GM10248 (cell line): ENCODE data around the gene PODNL1.
A peak's percentile ranks its signal among the peaks of the same experiment; 100 is the strongest.

ENCODE experiments used
- CTCF ChIA-PET: fragments of 300-600 bp; sonication (Branson Sonifier 250); formaldehyde crosslinking; extraction: SDS; loops from one replicate; lab custom pipeline; 2021; ENCODE audit warnings: antibody characterized with exemption; lab: Yijun Ruan, JAX
- POLR2A ChIA-PET: fragments of 350-650 bp; sonication (Branson Sonifier 250); formaldehyde crosslinking; extraction: SDS; loops from one replicate; lab custom pipeline; 2020; ENCODE audit warnings: antibody characterized with exemption; lab: Yijun Ruan, JAX
- DNase-seq: peaks from one replicate; pipeline ENCODE4 v3.0.0; 2012; ENCODE audit errors: extremely low spot score
- CTCF ChIP-seq: IDR thresholded peaks from 2 replicates; pipeline ENCODE4 v1.5.1; 2012; ENCODE audit warnings: mild to moderate bottlenecking, low read depth; ENCODE audit errors: extremely low read depth, missing control alignments, control extremely low read depth

The PODNL1 gene

GRCh38 chr19:13952931-13953531, 14.8 kb upstream of the PODNL1 start:
- TF ChIP-seq CTCF = no peak
- DNase-seq = no peak
- CTCF ChIA-PET = interaction anchor here (0.9 to 2.4 kb wide), 7 partner anchors 8 to 120 kb away, joined by 3 to 7 read pairs (median 4); partner anchors contain the start of gene MISP3
- POLR2A ChIA-PET = interaction anchor here (1.0 kb wide), 2 partner anchors 54 kb away, joined by 3 read pairs; no protein-coding TSS in a partner anchor

DNA sequence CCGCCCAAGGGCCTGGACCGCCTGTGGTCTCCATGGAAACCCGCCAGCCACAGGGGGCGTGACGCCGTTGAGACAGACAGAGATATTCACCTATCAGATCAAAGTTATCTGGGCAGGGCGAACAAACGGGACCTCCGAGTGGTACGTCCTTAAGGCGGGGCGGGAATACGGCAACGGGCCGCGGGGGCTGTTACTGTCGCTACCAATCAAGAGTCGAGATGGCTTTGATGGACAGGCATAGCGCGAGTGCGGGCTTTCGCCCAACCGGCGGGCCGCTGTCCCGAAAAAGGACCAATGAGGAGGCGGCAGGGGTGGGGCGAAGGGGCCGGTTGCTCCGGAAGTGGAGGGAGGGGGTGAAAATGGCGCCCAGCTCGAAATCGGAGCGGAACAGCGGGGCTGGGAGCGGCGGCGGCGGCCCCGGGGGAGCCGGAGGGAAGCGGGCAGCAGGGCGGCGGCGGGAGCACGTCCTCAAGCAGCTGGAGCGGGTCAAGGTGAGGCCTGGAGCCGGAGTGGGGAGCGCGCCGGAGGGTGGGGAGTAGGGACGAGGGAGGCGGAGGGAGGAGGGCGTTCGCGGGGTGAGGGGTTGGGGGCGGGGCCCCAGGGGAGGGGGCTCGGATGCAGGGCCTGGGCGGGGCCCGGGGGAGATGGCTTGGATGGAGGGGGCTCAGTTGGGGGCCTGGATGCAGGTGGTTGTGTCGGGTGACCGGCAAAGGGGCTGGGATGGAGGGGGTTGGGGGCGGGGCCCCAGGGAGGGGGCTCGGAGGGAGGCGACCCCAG, 14.1 kb upstream of the PODNL1 start, which contains the start of gene DCAF15:
TSS of gene DCAF15 (plus strand) at position 356 of the 777 bp plus-strand sequence. CDS start at position 360, 4 bp downstream.
- no peak for TF ChIP-seq CTCF
- POLR2A ChIA-PET = interaction anchor here (1.0 kb wide), 2 partner anchors 54 to 55 kb away, joined by 3 read pairs; no protein-coding TSS in a partner anchor
- peak; percentile 100 for DNase-seq
- CTCF ChIA-PET = interaction anchor here (0.9 to 2.4 kb wide), 8 partner anchors 9 to 121 kb away, joined by 3 to 7 read pairs (median 4); no protein-coding TSS in a partner anchor

DNA sequence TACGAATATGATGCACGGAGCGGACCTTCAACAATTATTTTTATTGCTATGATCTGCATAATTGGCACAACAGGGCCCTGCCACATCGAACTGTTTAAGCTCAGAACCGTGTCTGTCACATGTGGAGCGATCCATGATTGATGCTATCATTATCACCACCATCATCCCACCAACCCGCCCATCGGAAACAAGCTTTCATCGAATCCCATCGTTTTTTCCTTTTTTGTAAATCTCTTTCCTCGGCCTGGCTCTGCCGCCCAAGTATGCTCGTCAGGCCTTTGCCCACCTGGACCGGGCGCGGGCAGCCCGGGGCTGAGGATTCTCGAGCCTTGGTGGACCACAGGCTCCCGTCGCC, 13.6 kb upstream of the PODNL1 start:
- ChIA-PET CTCF (interaction anchor here (1.1 to 2.4 kb wide), 5 partner anchors 9 to 107 kb away, joined by 3 to 7 read pairs (median 3); no protein-coding TSS in a partner anchor), POLR2A (interaction anchor here (1.0 kb wide), 1 partner anchor 55 kb away, joined by 3 read pairs; no protein-coding TSS in a partner anchor)
- no peak for DNase-seq

GRCh38 chr19:13951043-13951442, 12.8 kb upstream of the PODNL1 start:
- CTCF ChIA-PET = interaction anchor here (1.1 kb wide), 1 partner anchor 8 kb away, joined by 3 read pairs; no protein-coding TSS in a partner anchor

More for the DNA sequence above, 13.6 kb upstream of the PODNL1 start:
- no peak for TF ChIP-seq CTCF

DNA sequence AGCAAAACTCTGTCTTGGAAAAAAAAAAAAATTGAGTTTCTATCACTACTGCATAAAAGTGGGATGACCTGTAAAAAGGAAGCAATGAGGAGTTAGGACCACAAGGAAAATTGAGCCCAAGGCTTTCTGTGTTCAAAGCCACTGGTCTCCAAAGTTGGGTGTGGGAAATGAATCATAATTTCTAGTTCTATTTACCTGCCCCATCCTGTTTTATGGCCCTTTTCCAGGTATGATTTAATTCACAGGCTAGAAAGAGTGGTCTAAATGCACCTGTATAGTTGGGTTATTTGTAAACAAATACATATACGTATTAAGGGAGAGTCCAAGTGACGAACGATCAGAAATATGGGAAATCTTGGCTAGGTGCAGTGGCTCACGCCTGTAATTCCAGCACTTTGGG, 8.2 kb upstream of the PODNL1 start:
- CTCF ChIA-PET = no interaction called here

More at GRCh38 chr19:13951043-13951442, 12.8 kb upstream of the PODNL1 start:
- POLR2A ChIA-PET = no interaction called here
- no peak for TF ChIP-seq CTCF
- no peak for DNase-seq

More for the DNA sequence above, 8.2 kb upstream of the PODNL1 start:
- POLR2A ChIA-PET = no interaction called here
- TF ChIP-seq CTCF = no peak
- no peak for DNase-seq
